Measurements from ENCODE around the gene SLC37A1. TPM values are rescaled to one million over a fixed set of nuclear protein-coding genes. Genes with fewer than 3 reads are reported as not detected.

The SLC37A1 gene
- total RNA-seq, 1 experiment from 2014 or later, result 5.0 TPM

- DNase-seq, result no peak
- Histone ChIP-seq H3K9me3 (no peaks in the 10 kb centered on the region; the same call in 1 of the 2 replicates), H3K27me3 (peaks cover 10% of the 10 kb centered on the region), H3K36me3 (no peaks in the 10 kb centered on the region), H3K4me3 (no peak overlapping the region)
Measured at GRCh38 chr21:42493109-42494060, 20.3 kb upstream of the SLC37A1 start.

- Histone ChIP-seq H3K4me3 (no peak overlapping the region), H3K27me3 (peaks cover 7% of the 10 kb centered on the region), H3K36me3 (no peaks in the 10 kb centered on the region), H3K9me3 (no peaks in the 10 kb centered on the region)
- no peak for DNase-seq
Measured at GRCh38 chr21:42495027-42495426, 18.6 kb upstream of the SLC37A1 start.

- DNase-seq, result no peak
- peak overlapping the region; percentile 58 for H3K4me3 ChIP-seq
- H3K27me3 ChIP-seq, result peaks cover 4% of the 10 kb centered on the region; the same call in 1 of the 2 replicates
- H3K36me3 ChIP-seq, result no peaks in the 10 kb centered on the region
- no peaks in the 10 kb centered on the region for H3K9me3 ChIP-seq
Measured at GRCh38 chr21:42495765-42496119, 17.9 kb upstream of the SLC37A1 start.

- peak; percentile 99 for DNase-seq
Measured at GRCh38 chr21:42496120-42496838, 17.4 kb upstream of the SLC37A1 start, which contains the start of gene RSPH1. Gene RSPH1 (minus strand): TSS chr21:42496224. CDS start chr21:42496186, 38 bp downstream.

GRCh38 chr21:42496839-42497202, 16.8 kb upstream of the SLC37A1 start:
- peaks cover 4% of the 10 kb centered on the region; the same call in 1 of the 2 replicates for H3K27me3 ChIP-seq
- DNase-seq, result no peak

More at GRCh38 chr21:42496120-42496838, 17.4 kb upstream of the SLC37A1 start, which contains the start of gene RSPH1:
- no peaks in the 10 kb centered on the region for H3K36me3 ChIP-seq
- peaks cover 4% of the 10 kb centered on the region; the same call in 1 of the 2 replicates for H3K27me3 ChIP-seq
- H3K9me3 ChIP-seq, result no peaks in the 10 kb centered on the region
- peak within 1 kb of the TSS; percentile 58 for H3K4me3 ChIP-seq

GRCh38 chr21:42498012-42498411, 15.6 kb upstream of the SLC37A1 start:
- no peaks in the 10 kb centered on the region for H3K9me3 ChIP-seq
- H3K27me3 ChIP-seq, result peaks cover 4% of the 10 kb centered on the region; the same call in 1 of the 2 replicates
- DNase-seq, result no peak
- H3K36me3 ChIP-seq, result no peaks in the 10 kb centered on the region
- H3K4me3 ChIP-seq, result no peak overlapping the region

More at GRCh38 chr21:42496839-42497202, 16.8 kb upstream of the SLC37A1 start:
- H3K9me3 ChIP-seq, result no peaks in the 10 kb centered on the region
- no peaks in the 10 kb centered on the region for H3K36me3 ChIP-seq
- H3K4me3 ChIP-seq, result peak overlapping the region; percentile 58

- no peak for DNase-seq
- Histone ChIP-seq H3K4me3 (no peak overlapping the region), H3K27me3 (peaks cover 4% of the 10 kb centered on the region; the same call in 1 of the 2 replicates), H3K9me3 (no peaks in the 10 kb centered on the region), H3K36me3 (no peaks in the 10 kb centered on the region)
Measured at GRCh38 chr21:42499444-42500112, 14.1 kb upstream of the SLC37A1 start.

- Histone ChIP-seq H3K36me3 (no peaks in the 10 kb centered on the region), H3K27me3 (peaks cover 4% of the 10 kb centered on the region; the same call in 1 of the 2 replicates), H3K4me3 (no peak overlapping the region), H3K9me3 (no peaks in the 10 kb centered on the region)
- no peak for DNase-seq
Measured at GRCh38 chr21:42500225-42500624, 13.4 kb upstream of the SLC37A1 start.

GRCh38 chr21:42500736-42501135, 12.9 kb upstream of the SLC37A1 start:
- Histone ChIP-seq H3K4me3 (no peak overlapping the region), H3K9me3 (no peaks in the 10 kb centered on the region), H3K27me3 (0 out of 2 replicates have a peak, but pooled peaks cover under 1% of the 10 kb centered on the region), H3K36me3 (no peaks in the 10 kb centered on the region)
- DNase-seq, result no peak

- DNase-seq, result no peak
- Histone ChIP-seq H3K4me3 (no peak overlapping the region), H3K9me3 (no peaks in the 10 kb centered on the region), H3K27me3 (peaks cover 4% of the 10 kb centered on the region; the same call in 1 of the 2 replicates), H3K36me3 (no peaks in the 10 kb centered on the region)
Measured at GRCh38 chr21:42503711-42504110, 9.9 kb upstream of the SLC37A1 start.

- H3K9me3 ChIP-seq, result no peaks in the 10 kb centered on the region
- no peak overlapping the region for H3K4me3 ChIP-seq
- peaks cover 4% of the 10 kb centered on the region; the same call in 1 of the 2 replicates for H3K27me3 ChIP-seq
- DNase-seq, result no peak
- H3K36me3 ChIP-seq, result no peaks in the 10 kb centered on the region
Measured at GRCh38 chr21:42505090-42505726, 8.4 kb upstream of the SLC37A1 start.

- Histone ChIP-seq H3K36me3 (no peaks in the 10 kb centered on the region), H3K27me3 (peaks cover 4% of the 10 kb centered on the region; the same call in 1 of the 2 replicates), H3K9me3 (no peaks in the 10 kb centered on the region), H3K4me3 (no peak overlapping the region)
- DNase-seq, result no peak
Measured at GRCh38 chr21:42507418-42507817, 6.2 kb upstream of the SLC37A1 start.

- Histone ChIP-seq H3K36me3 (no peaks in the 10 kb centered on the region), H3K4me3 (no peak overlapping the region), H3K27me3 (peaks cover 4% of the 10 kb centered on the region; the same call in 1 of the 2 replicates), H3K9me3 (no peaks in the 10 kb centered on the region)
- DNase-seq, result no peak
Measured at GRCh38 chr21:42508371-42508770, 5.3 kb upstream of the SLC37A1 start.

GRCh38 chr21:42509244-42509643, 4.4 kb upstream of the SLC37A1 start:
- Histone ChIP-seq H3K27me3 (peaks cover 4% of the 10 kb centered on the region; the same call in 1 of the 2 replicates), H3K4me3 (no peak overlapping the region), H3K36me3 (no peaks in the 10 kb centered on the region), H3K9me3 (no peaks in the 10 kb centered on the region)
- DNase-seq, result no peak

- Histone ChIP-seq H3K36me3 (no peaks in the 10 kb centered on the region), H3K4me3 (no peak overlapping the region; the same call in 1 of the 2 replicates)
- no peak for DNase-seq
Measured at GRCh38 chr21:42512346-42513034, 1.2 kb upstream of the SLC37A1 start.

More at GRCh38 chr21:42512346-42513034, 1.2 kb upstream of the SLC37A1 start:
- no peaks in the 10 kb centered on the region for H3K27me3 ChIP-seq
- H3K9me3 ChIP-seq, result no peaks in the 10 kb centered on the region
